Activated T-cell treated with anti-CD3 and anti-CD28 coated beads for 48 hours (primary cell): ENCODE results near the gene GJA8.
"Not testable (repeated sequence)": the region's sequence is repeated elsewhere in the genome, so short reads cannot be mapped to it uniquely, and the experiment has no call there.

Source experiments
- DNase-seq: peaks from one replicate; pipeline ENCODE4 v3.0.0-alpha.2; 2020; ENCODE audit warnings: low read depth

GJA8 gene

DNA sequence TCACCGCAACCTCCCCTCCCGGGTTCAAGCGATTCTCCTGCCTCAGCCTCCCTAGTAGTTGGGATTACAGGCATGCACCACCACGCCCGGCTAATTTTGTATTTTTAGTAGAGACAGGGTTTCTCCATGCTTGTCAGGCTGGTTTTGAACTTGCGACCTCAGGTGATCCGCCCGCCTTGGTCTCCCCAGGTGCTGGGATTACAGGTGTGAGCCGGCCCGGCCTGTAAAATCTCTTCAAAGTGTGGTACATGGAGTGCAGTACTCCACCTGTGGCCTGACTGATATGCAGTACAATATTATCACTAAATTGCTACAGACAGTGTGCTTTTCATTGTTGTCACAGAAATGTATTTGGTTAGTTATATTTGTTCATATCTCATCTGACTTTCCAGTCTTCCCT is 25.1 kb downstream of the GJA8 start:
- DNase-seq, result not testable (repeated sequence)

DNA sequence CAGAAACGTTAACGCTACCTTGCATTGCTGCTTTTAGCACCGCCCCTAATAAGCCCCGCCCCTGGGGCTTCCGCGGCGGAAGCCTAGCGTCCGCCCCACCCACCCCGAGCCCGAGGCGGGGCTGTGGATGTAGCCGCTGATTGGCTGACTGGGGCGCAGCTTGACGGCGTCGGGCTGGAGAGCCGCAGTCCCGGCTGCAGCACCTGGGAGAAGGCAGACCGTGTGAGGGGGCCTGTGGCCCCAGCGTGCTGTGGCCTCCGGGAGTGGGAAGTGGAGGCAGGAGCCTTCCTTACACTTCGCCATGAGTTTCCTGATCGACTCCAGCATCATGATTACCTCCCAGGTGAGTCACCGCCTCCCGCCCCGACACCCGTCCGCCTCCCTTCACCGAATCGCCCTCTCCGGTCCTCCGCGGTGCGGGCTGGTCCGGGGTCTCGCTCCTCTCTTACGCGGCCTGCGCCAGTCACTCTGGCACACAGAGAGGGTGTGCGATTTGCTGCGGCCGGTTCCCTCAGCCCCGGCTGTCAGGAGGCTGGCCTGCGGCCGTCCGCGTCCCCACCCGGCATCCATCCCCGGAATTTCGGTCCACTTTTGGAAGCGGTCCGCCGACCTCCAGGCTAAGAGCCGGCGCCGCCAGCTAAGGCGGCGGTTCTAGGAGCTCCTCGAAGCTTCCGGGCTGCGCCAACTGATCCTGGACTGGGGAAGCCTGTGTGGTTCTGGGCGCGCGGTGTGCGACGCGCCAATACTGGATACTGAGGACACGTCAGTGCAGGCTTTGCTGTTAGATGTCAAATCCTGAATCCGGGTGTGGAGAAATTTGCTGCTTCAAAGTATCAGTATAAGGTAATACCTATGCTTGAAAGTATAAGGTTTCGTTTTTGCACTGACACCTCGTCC is 25.9 kb downstream of the GJA8 start, which contains the start of gene GPR89B:
Gene GPR89B, plus strand, starts transcription at position 185 of the 897 bp plus-strand sequence. Its CDS starts 117 bp downstream, at position 302.
- DNase-seq, result peak; percentile 94

DNA sequence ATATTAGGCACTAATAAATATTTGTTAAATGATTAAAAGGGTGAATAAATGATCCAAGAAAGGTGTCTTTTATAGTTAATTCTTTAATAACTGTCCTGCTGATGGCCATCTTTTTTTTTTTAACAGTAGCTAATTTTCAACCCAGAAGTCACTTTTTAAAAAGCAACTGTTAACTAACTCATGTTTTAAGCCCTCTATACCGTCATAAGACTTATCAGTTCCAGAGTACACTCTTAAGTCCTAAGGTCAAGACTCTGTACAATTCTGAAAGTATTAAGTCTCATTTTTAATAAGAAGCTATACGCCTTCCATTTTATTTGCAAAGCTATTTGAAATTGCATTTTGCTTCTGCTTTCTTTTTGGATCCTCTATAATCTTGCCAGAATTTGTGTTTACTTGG is 28.5 kb downstream of the GJA8 start:
- not testable (repeated sequence) for DNase-seq

DNA sequence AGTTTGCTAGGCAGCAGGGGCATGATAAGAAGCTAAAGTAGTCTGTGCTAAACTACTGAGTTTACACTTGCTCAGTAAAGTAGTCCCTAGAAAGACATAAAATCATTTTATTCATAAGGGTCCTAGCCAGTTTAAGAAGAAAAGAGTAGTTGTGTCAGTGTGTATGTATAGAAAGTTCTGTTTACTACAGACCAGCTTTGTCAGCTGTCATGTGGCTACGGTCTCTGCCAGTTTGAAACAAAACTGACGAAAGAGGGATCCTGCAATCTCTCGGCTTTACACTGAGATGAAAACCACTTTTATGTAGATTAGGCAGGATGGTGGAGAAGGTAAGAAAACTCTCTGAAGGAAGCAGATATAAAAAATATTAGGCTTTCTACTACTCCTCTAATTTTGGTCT is 32.7 kb downstream of the GJA8 start:
- DNase-seq, result not testable (repeated sequence)

DNA sequence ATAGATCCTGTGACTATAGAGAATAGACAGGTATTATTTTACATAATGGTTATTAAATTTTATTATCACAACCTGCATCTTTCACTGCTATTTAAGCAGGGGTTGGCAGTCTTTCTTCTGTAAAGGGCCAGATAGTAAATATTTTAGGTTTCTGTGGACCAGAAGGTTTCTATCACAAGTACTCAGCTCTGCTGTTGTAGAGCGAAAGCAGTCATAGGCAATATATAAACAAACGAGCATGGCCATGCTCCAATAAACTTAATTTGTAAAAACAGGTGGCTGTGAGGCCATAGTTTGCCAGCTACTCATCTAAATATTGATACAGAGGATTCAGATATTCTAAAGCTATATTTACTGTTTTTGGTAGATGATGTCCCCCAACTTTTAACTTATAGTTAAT is 37.9 kb downstream of the GJA8 start:
- not testable (repeated sequence) for DNase-seq

DNA sequence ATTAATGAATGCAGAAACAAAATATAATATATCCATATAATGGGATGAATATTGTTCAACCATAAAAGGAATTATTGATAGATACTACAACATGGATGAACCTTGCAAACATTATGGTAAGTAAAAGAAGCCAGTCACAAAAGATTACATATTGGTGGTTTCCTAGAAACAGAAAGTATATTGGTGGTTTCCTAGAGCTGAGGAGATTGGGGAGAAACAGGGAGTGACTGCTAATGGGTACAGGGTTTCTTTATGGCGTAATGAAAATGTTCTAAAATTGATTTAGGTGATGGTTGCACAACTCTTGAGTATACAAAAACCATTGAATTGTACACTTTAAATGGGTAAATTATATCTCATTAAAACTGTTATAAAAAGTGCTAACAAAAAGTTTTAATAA is 40.0 kb downstream of the GJA8 start:
- DNase-seq, result not testable (repeated sequence)

DNA sequence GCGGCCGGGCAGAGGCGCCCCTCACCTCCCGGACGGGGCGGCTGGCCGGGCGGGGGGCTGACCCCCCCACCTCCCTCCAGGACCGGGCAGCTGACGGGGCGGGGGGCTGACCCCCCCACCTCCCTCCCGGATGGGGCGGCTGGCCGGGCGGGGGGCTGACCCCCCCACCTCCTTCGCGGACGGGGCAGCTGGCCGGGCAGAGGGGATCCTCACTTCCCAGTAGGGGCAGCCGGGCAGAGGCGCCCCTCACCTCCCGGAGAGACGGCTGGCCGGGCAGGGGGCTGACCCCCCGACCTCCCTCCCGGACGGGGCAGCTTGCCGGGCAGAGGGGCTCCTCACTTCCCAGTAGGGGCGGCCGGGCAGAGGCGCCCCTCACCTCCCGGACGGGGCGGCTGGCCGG is 46.9 kb downstream of the GJA8 start:
- not testable (repeated sequence) for DNase-seq
